ENCODE results near the gene CCDC127.
"Not testable (repeated sequence)": the region's sequence is repeated elsewhere in the genome, so short reads cannot be mapped to it uniquely, and the experiment has no call there.

Gene CCDC127

GRCh38 chr5:203246-203930 is 14.6 kb downstream of the CCDC127 start:
- no peak for DNase-seq (ENCODE audit: low read depth in 2 of 2)

- DNase-seq (ENCODE audit: low read depth in 2 of 2): no peak
Measured at GRCh38 chr5:201672-202071, 16.3 kb downstream of the CCDC127 start.

- DNase-seq (ENCODE audit: low read depth in 2 of 2): no peak
Measured at GRCh38 chr5:200985-201384, 17.0 kb downstream of the CCDC127 start.

DNA sequence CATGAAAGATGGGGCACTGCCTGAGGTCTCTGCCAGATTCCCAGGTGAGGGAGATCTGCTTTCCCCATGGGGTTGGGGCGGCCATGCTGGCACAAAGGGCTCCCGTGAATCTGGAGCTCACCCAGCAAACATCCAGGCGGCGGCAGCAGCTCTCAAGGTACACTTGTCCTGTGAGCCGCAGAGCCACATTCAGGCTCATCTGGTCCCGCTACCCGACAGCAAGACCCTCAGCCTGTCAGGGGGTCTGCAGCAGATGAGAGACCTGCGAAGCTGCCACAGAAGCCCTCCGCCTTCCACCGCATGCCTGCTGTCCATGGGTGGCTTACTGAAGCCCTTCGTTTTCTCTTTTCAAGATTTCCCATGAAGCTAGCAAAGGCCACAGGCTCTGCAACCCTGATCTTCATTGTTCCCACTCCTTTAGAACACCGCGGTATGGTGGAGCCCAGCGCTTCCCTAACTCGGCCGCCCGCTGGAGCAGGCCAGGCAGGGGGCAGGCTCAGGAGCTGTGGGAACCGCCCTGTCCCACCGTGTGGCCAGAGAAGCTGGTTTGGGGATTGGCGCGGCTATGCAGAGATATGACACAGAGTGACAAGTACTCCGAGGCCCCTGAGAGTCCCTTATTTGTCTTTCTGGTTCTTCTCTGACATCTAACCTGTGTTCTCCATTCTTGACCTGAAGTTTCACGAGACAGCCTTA is 17.9 kb downstream of the CCDC127 start:
- no peak for DNase-seq (ENCODE audit: low read depth in 2 of 2)

GRCh38 chr5:199197-199949 is 18.6 kb downstream of the CCDC127 start:
- DNase-seq (ENCODE audit: low read depth in 2 of 2): no peak

DNA sequence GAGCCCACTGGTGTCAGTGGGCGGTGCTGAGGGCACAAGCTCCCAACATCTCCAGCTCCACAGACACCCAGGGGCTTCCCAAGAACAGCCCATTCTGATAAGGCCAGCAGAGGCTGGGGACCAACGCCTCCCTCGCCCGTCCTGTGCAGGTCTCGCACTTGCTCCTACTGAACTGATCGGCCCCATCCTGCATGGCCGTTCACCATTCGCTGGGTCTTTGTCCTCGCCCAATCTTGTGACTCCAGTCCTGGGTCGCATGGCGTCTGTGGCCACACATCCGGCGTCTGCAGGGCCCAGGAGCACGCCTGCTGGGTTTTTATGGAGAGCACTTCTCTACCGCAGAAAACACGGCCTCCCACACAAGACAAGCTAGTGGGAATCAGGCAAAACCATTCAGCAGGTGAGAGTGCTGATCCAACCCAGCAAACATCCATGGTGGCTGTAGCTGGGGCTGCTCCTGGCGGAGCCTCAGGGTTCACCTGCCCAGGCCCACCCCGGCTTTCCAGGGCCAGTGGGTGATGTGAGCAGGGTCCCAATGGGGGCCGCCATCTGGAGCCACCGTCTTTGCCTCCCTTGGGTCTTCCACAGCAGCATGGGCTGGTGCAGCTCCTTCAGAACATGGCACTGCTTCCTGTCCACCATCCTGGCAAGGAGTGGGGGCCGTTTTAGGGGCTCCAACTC is 19.3 kb downstream of the CCDC127 start:
- no peak for DNase-seq (ENCODE audit: low read depth in 2 of 2)

- no peak for DNase-seq (ENCODE audit: low read depth in 2 of 2)
Measured at GRCh38 chr5:197892-198489, 20.0 kb downstream of the CCDC127 start.

DNA sequence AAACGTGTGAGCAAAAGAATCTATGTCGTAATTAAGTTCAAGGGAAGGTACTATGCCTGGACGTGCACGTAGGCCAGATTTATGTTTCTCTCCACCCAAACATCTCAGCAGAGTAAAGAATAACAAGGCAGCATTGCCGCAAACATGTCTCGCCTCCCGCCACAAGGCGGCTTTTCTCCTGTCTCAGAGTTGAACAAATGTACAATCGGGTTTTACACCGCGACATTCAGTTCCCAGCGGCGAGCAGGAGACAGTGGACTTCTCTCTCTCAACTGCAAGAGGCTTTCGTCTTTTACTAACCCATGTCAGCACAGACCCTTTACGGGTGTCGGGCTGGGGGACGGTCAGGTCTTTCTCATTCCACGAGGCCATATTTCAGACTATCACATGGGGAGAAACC is 20.9 kb downstream of the CCDC127 start:
- DNase-seq (ENCODE audit: low read depth in 2 of 2): not testable (repeated sequence)

GRCh38 chr5:196350-196749 is 21.6 kb downstream of the CCDC127 start:
- DNase-seq (ENCODE audit: low read depth in 2 of 2): no peak

DNA sequence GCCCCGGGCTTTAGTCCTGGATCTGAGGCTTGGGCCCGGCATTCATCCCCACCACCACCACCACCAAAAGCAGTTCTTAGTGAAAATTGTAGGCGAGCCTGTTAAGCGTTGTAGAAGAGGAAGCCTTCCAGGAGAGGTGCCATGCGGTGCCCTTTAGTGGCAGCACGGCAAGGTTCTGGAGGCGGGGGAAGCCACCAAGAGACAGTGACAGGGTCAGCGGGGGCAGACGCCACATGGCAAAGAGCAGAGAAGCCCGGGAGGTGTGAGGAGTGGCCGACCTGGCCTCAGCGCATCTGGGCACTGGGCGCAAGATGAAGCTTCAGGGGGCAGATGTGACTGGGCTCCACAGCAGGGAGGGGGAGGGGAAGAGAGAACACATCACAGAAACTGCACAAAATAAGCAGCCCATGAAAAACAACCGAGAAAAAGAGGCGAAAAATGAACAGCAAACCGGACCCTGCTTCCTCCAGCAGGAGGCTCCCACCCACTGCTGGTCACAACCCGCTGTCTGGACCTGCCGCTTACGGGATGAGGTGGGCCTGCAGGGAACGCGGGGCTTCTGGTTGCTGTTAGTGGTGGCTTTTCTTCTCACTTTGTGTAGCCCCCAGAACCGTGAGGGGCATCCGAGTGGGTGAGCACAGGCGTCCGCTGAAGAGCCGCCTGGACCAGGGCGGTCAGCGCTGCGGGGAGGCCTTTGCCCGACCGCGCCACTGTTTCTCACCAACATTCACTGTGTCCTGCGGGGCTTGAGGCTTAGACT is 22.4 kb downstream of the CCDC127 start:
- no peak for DNase-seq (ENCODE audit: low read depth in 2 of 2)

DNA sequence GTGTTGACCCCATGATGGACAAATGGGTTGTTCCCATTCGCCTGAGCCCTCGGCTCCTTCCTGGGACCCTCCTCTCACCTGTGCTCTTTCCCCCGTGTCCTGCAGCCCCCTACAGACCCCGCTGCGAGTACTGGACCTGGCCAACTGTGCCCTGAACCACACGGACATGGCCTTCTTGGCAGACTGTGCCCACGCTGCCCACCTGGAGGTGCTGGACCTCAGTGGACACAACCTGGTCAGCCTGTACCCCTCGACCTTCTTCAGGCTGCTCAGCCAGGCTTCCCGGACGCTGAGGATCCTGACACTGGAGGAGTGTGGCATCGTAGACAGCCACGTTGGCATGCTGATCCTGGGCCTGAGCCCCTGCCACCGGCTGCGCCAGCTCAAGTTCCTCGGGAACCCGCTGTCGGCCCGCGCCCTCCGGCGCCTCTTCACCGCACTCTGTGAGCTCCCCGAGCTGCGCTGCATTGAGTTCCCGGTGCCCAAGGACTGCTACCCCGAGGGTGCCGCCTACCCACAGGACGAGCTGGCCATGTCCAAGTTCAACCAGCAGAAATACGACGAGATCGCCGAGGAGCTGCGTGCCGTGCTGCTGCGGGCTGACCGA is 23.2 kb downstream of the CCDC127 start:
- DNase-seq (ENCODE audit: low read depth in 2 of 2): no peak

DNA sequence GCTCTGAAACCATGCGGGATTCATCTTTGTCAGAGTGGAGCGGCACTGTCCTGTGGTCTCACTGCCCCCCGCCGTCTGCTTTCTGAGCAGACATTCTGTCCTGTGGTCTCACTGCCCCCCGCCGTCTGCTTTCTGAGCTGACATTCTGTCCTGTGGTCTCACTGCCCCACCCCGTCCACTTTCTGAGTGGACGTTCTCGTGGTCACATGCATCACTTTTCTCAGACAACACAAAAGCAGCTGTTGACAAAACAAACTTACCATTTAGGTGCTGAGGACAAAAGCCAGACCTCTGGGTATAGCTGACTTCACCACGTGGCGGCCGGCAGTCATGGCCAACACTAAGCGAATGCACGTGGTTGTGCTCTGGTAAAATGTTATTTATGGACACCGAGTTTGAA is 23.9 kb downstream of the CCDC127 start:
- DNase-seq (ENCODE audit: low read depth in 2 of 2): no peak

DNA sequence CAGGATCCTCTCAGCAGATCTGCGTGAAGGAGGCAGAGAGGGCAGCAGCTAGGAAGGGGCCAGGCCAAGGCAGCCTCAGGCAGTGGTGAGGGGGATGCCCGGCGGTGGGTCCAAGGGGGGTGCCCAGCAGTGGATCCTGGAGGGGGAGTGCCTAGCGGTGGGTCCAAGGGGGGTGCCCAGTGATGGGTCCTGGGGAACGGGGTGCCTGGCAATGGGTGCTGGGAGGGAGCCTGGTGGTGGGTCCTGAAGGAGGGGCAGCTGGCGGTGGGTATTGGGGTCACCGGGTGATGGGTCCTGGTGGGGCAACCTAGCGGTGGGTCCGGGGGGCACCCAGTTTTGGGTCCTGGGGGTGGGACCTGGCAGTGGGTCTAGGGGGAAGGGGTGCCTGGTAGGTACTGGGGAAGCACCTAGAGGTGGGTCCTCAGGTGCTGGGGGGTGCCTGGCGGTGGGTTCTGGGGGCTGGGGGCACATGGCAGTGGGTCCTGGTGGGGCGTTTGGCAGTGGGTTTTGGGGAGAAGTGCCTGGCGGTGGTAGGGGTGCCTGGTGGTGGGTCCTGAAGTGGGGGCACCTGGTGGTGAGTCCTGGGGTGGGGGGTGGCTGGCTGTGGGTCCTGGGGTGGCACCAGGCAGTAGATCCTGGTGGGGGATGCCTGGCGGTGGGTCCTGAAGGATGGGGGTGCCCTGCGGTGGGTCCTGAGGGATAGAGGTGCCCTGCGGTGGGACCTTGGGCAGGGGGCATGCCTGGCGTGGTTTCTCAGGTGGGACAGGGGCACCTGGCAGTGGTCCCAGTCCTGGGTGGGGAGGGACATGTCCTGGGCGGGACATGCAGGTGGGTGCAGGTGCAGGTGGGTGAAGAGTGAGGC is 24.8 kb downstream of the CCDC127 start:
- no peak for DNase-seq (ENCODE audit: low read depth in 2 of 2)

- DNase-seq (ENCODE audit: low read depth in 2 of 2): no peak
Measured at GRCh38 chr5:192691-192969, 25.3 kb downstream of the CCDC127 start.

GRCh38 chr5:191949-192690 is 25.8 kb downstream of the CCDC127 start:
- DNase-seq (ENCODE audit: low read depth in 2 of 2): no peak

GRCh38 chr5:191036-191948 is 26.7 kb downstream of the CCDC127 start, which contains the start of gene LRRC14B:
Gene LRRC14B, plus strand, starts transcription at chr5:191495. Its CDS starts 44 bp downstream, at chr5:191539.
- DNase-seq (ENCODE audit: low read depth in 2 of 2): no peak

- no peak for DNase-seq (ENCODE audit: low read depth in 2 of 2)
Measured at GRCh38 chr5:190366-191035, 27.5 kb downstream of the CCDC127 start.

- DNase-seq (ENCODE audit: low read depth in 2 of 2): no peak
Measured at GRCh38 chr5:189976-190365, 28.0 kb downstream of the CCDC127 start.
